Peyer's patch (tissue), 4 donors: ENCODE measurements around the gene GFPT1. TPM values are rescaled to one million over a fixed set of nuclear protein-coding genes. Genes with fewer than 3 reads are reported as not detected.

ENCODE experiments used
- DNase-seq, 3 donors: peaks; one replicate each; pipeline ENCODE4 v3.0.0-alpha.2; 2017 to 2019
- H3K27ac ChIP-seq, 4 donors: fragments of 200-600 bp; sonication (generic); one replicate each; pipeline ENCODE4 v1.5.1; 2016 to 2019
- H3K27me3 ChIP-seq, 2 donors: fragments of 200-600 bp; sonication (generic); one replicate each; pipeline ENCODE4 v1.5.1; 2019
- H3K36me3 ChIP-seq, 3 donors: fragments of 200-600 bp; sonication (generic); one replicate each; pipeline ENCODE4 v1.5.1; 2016 to 2019
- H3K4me1 ChIP-seq, 4 donors: fragments of 200-600 bp; sonication (generic); one replicate each; pipeline ENCODE4 v1.5.1; 2016 to 2019
- H3K4me3 ChIP-seq, 4 donors: fragments of 200-600 bp; sonication (generic); 1 replicate in 3 of 4; 2 replicates in 1 of 4; pipeline ENCODE4 v1.5.1; 2016 to 2019; ENCODE audit warnings: mild to moderate bottlenecking in 1 of 4
- H3K9me3 ChIP-seq, 4 donors: fragments of 200-600 bp; sonication (generic); one replicate each; pipeline ENCODE4 v1.5.1; 2016 to 2019; ENCODE audit warnings: mild to moderate bottlenecking in 1 of 4
- CTCF ChIP-seq, 6 experiments: fragments of 450-650 bp in 4 of 6; fragments of 200-600 bp in 2 of 6; sonication (generic) in 1 of 6; IDR thresholded peaks; one replicate each; pipeline ENCODE4 v1.5.1; 2017 to 2019; ENCODE audit warnings: antibody characterized with exemption in 6 of 6, mild to moderate bottlenecking in 3 of 6, moderate library complexity in 1 of 6
- POLR2A ChIP-seq, 2 donors: fragments of 450-650 bp; IDR thresholded peaks; one replicate each; pipeline ENCODE4 v1.5.1; 2017; ENCODE audit warnings: antibody characterized with exemption in 2 of 2, mild to moderate bottlenecking in 2 of 2, moderate library complexity in 2 of 2
- total RNA-seq, 4 donors: library from RNA; depleted of rRNA; stranded (reverse); fragments of >200 nt; gene quantifications; one replicate each; pipeline ENCODE4 v1.1.0, GENCODE V29; 2016

GFPT1 gene
- total RNA-seq, 4 donors from 2014 or later, result 31.8 to 59.1 (median 42.1) TPM

GRCh38 chr2:69400121-69400520 lies 13.1 kb upstream of the GFPT1 start:
- TF ChIP-seq CTCF (IDR thresholded peaks at IDR 0.05), result no peak
- Histone ChIP-seq H3K9me3 (no peaks in the 10 kb centered on the region), H3K4me1 (peaks cover 0 to 5% (median 0%) of the 10 kb centered on the region in 4 donors), H3K4me3 (no peak overlapping the region), H3K36me3 (peaks cover 0 to 55% (median 3%) of the 10 kb centered on the region in 3 donors), H3K27me3 (no peaks in the 10 kb centered on the region), H3K27ac (no peak overlapping the region)
- DNase-seq, result no peak

- Histone ChIP-seq H3K9me3 (no peaks in the 10 kb centered on the region), H3K36me3 (peaks cover 0 to 27% (median 0%) of the 10 kb centered on the region in 3 donors), H3K4me3 (no peak overlapping the region), H3K4me1 (peaks cover 0 to 5% (median 0%) of the 10 kb centered on the region in 4 donors), H3K27ac (no peak overlapping the region), H3K27me3 (no peaks in the 10 kb centered on the region)
- TF ChIP-seq CTCF (IDR thresholded peaks at IDR 0.05) (no peak), POLR2A (IDR thresholded peaks at IDR 0.05) (no peak)
- DNase-seq, result no peak
Observed at GRCh38 chr2:69397234-69397633, 10.2 kb upstream of the GFPT1 start.

- no peaks in the 10 kb centered on the region for H3K9me3 ChIP-seq
- DNase-seq, result no peak
- H3K27me3 ChIP-seq, result no peaks in the 10 kb centered on the region
- H3K27ac ChIP-seq, result no peak overlapping the region
- peaks cover 0 to 23% (median 0%) of the 10 kb centered on the region in 3 donors for H3K36me3 ChIP-seq
- no peak overlapping the region for H3K4me3 ChIP-seq
- H3K4me1 ChIP-seq, result peaks cover 0 to 5% (median 0%) of the 10 kb centered on the region in 4 donors
- TF ChIP-seq POLR2A (IDR thresholded peaks at IDR 0.05) (no peak), CTCF (IDR thresholded peaks at IDR 0.05) (no peak)
Observed at GRCh38 chr2:69395866-69396265, 8.8 kb upstream of the GFPT1 start.

- no peak overlapping the region for H3K27ac ChIP-seq
- peaks cover 0 to 7% (median 0%) of the 10 kb centered on the region in 3 donors for H3K36me3 ChIP-seq
- H3K4me1 ChIP-seq, result peaks cover 0 to 5% (median 0%) of the 10 kb centered on the region in 4 donors
- H3K9me3 ChIP-seq, result no peaks in the 10 kb centered on the region
- no peaks in the 10 kb centered on the region for H3K27me3 ChIP-seq
- no peak for DNase-seq
- TF ChIP-seq CTCF (IDR thresholded peaks at IDR 0.05), result no peak
- no peak for TF ChIP-seq POLR2A (IDR thresholded peaks at IDR 0.05)
- no peak overlapping the region for H3K4me3 ChIP-seq
Observed at GRCh38 chr2:69393963-69394362, 6.9 kb upstream of the GFPT1 start.

- Histone ChIP-seq H3K27ac (no peak overlapping the region), H3K9me3 (no peaks in the 10 kb centered on the region), H3K36me3 (no peaks in the 10 kb centered on the region), H3K4me3 (no peak overlapping the region), H3K27me3 (no peaks in the 10 kb centered on the region), H3K4me1 (peaks cover 0 to 14% (median 0%) of the 10 kb centered on the region in 4 donors)
- no peak for DNase-seq
- TF ChIP-seq CTCF (IDR thresholded peaks at IDR 0.05) (no peak), POLR2A (IDR thresholded peaks at IDR 0.05) (no peak)
Observed at GRCh38 chr2:69390471-69390870, 3.4 kb upstream of the GFPT1 start.

GRCh38 chr2:69390001-69390400 lies 3.0 kb upstream of the GFPT1 start:
- no peaks in the 10 kb centered on the region for H3K36me3 ChIP-seq
- H3K4me1 ChIP-seq, result peaks cover 0 to 19% (median 0%) of the 10 kb centered on the region in 4 donors
- H3K9me3 ChIP-seq, result no peaks in the 10 kb centered on the region
- no peak for DNase-seq
- no peaks in the 10 kb centered on the region for H3K27me3 ChIP-seq
- no peak overlapping the region for H3K27ac ChIP-seq
- no peak overlapping the region for H3K4me3 ChIP-seq
- TF ChIP-seq CTCF (IDR thresholded peaks at IDR 0.05) (no peak), POLR2A (IDR thresholded peaks at IDR 0.05) (no peak)
